Neural cell (in vitro differentiated cells): Measurements from ENCODE around the gene USP6NL. TPM values are rescaled to one million over a fixed set of nuclear protein-coding genes. Genes with fewer than 3 reads are reported as not detected.

Experiments used
- H2AFZ ChIP-seq: fragments of 200-600, 300-800 bp; sonication (generic), shearing (Covaris generic); 2 replicates; pipeline ENCODE4 v1.6.0; 2014; ENCODE audit warnings: low read depth, mild to moderate bottlenecking, antibody characterized with exemption, low read length, moderate library complexity
- H3F3A ChIP-seq: fragments of 200-600 bp; shearing (Covaris generic); 2 replicates; pipeline ENCODE4 v1.6.1; 2016; ENCODE audit warnings: mild to moderate bottlenecking, moderate library complexity, mixed read lengths, antibody characterized with exemption, low read length; ENCODE audit not compliant: insufficient read depth, poor library complexity, severe bottlenecking
- H3K27ac ChIP-seq: fragments of 200-600, 300-800 bp; sonication (generic), shearing (Covaris generic); 2 replicates; pipeline ENCODE4 v1.5.1; 2014; ENCODE audit warnings: mild to moderate bottlenecking, low read length, moderate library complexity
- H3K27me3 ChIP-seq: fragments of 300-800, 200-600 bp; sonication (generic), shearing (Covaris generic); 2 replicates; pipeline ENCODE4 v1.6.0; 2014; ENCODE audit warnings: mild to moderate bottlenecking, low read depth, low read length, moderate library complexity; ENCODE audit not compliant: insufficient read depth
- H3K36me3 ChIP-seq: fragments of 300-800, 200-600 bp; sonication (generic), shearing (Covaris generic); 2 replicates; pipeline ENCODE4 v1.5.1; 2014; ENCODE audit warnings: mild to moderate bottlenecking, antibody characterized with exemption, low read length, moderate library complexity; ENCODE audit not compliant: insufficient read depth
- H3K4me2 ChIP-seq: fragments of 300-800, 200-600 bp; sonication (generic), shearing (Covaris generic); 2 replicates; pipeline ENCODE4 v1.6.0; 2014; ENCODE audit warnings: mild to moderate bottlenecking, low read length
- H3K4me3 ChIP-seq: fragments of 300-800, 200-600 bp; sonication (generic), shearing (Covaris generic); 2 replicates; pipeline ENCODE4 v1.5.1; 2014; ENCODE audit warnings: mild to moderate bottlenecking, low read length, moderate library complexity
- H3K79me2 ChIP-seq: fragments of 200-600 bp; shearing (Covaris generic); replicated peaks from 2 replicates; pipeline ENCODE4 v1.6.0; 2014; ENCODE audit warnings: mild to moderate bottlenecking, low read length, moderate library complexity; ENCODE audit not compliant: insufficient read depth
- H3K9ac ChIP-seq: fragments of 300-800, 200-600 bp; sonication (generic), shearing (Covaris generic); 2 replicates; pipeline ENCODE4 v1.6.1; 2016; ENCODE audit warnings: mild to moderate bottlenecking, low read length, mixed read lengths
- H3K9me2 ChIP-seq: fragments of 200-600 bp; shearing (Covaris generic); 2 replicates; pipeline ENCODE4 v1.6.1; 2016; ENCODE audit warnings: mild to moderate bottlenecking, low read length, mixed read lengths; ENCODE audit not compliant: insufficient read depth
- H3K9me3 ChIP-seq: fragments of 200-600, 300-800 bp; sonication (generic), shearing (Covaris generic); 2 replicates; pipeline ENCODE4 v1.6.1; 2016; ENCODE audit warnings: mild to moderate bottlenecking, mixed run types, low read length, moderate library complexity, mixed read lengths
- H4K20me1 ChIP-seq: fragments of 200-600 bp; shearing (Covaris generic); 2 replicates; pipeline ENCODE4 v1.6.1; 2016; ENCODE audit warnings: mild to moderate bottlenecking, mixed run types; ENCODE audit not compliant: insufficient read depth
- CTCF ChIP-seq: fragments of 450-650 bp; IDR thresholded peaks from 2 replicates; pipeline ENCODE4 v1.5.1; 2014; ENCODE audit warnings: antibody characterized with exemption, mild to moderate bottlenecking, moderate library complexity; ENCODE audit not compliant: poor library complexity, severe bottlenecking
- EP300 ChIP-seq: fragments of 450-650 bp; conservative IDR thresholded peaks from 2 replicates; pipeline ENCODE4 v1.6.1; 2014; ENCODE audit warnings: antibody characterized with exemption, mild to moderate bottlenecking, moderate library complexity; ENCODE audit not compliant: poor library complexity, severe bottlenecking
- EZH2 ChIP-seq: fragments of 200-600, 300-800 bp; shearing (Covaris generic), sonication (generic); IDR thresholded peaks from 2 replicates; pipeline ENCODE4 v1.6.1; 2014; ENCODE audit warnings: antibody characterized with exemption, low read length, borderline replicate concordance, mild to moderate bottlenecking; ENCODE audit not compliant: insufficient read depth, poor library complexity, severe bottlenecking
- MXI1 ChIP-seq: fragments of 450-650 bp; conservative IDR thresholded peaks from 2 replicates; pipeline ENCODE4 v1.6.1; 2014; ENCODE audit warnings: antibody characterized with exemption, mild to moderate bottlenecking; ENCODE audit not compliant: poor library complexity, severe bottlenecking
- POLR2AphosphoS5 ChIP-seq: IDR thresholded peaks from 2 replicates; pipeline ENCODE4 v1.6.1; 2012
- RAD21 ChIP-seq: fragments of 450-650 bp; conservative IDR thresholded peaks from 2 replicates; pipeline ENCODE4 v1.6.1; 2014; ENCODE audit warnings: antibody characterized with exemption, mild to moderate bottlenecking, moderate library complexity
- SMC3 ChIP-seq: fragments of 450-650 bp; conservative IDR thresholded peaks from 2 replicates; pipeline ENCODE4 v1.6.1; 2014; ENCODE audit warnings: antibody characterized with exemption, mild to moderate bottlenecking, moderate library complexity; ENCODE audit not compliant: poor library complexity
- TAF1 ChIP-seq: IDR thresholded peaks from 2 replicates; pipeline ENCODE4 v1.6.1; 2012; ENCODE audit warnings: low read depth
- polyA plus RNA-seq: library from polyadenylated mRNA; depleted of rRNA; stranded (reverse); fragments of >200 nt; gene quantifications from 2 replicates; pipeline ENCODE4 v1.2.3, GENCODE V29; 2014
- TF ChIP-seq, protein P1 (sequence below): IDR thresholded peaks from 2 replicates; pipeline ENCODE4 v1.6.1; 2012; ENCODE audit warnings: borderline replicate concordance

USP6NL gene
- polyA plus RNA-seq, 1 donor from 2014 or later, result 39.9 TPM

GRCh38 chr10:11454160-11454559, 157.3 kb downstream of the USP6NL start:
- Histone ChIP-seq H3K9ac (no peak overlapping the region), H3K9me3 (no peaks in the 10 kb centered on the region), H3K4me2 (no peak overlapping the region), H3K79me2 (no peaks in the 10 kb centered on the region), H2AFZ (no peak overlapping the region), H4K20me1 (no peaks in the 10 kb centered on the region), H3K4me3 (no peak overlapping the region), H3K27me3 (no peaks in the 10 kb centered on the region), H3K27ac (no peak overlapping the region), H3K36me3 (peaks cover 3% of the 10 kb centered on the region), H3F3A (no peaks in the 10 kb centered on the region), H3K9me2 (no peaks in the 10 kb centered on the region)
- TF ChIP-seq TAF1 (no peak), CTCF (no peak), POLR2AphosphoS5 (no peak), EP300 (no peak), SMC3 (no peak), EZH2 (no peak), MXI1 (no peak), RAD21 (no peak)
- TF ChIP-seq, protein P1, sequence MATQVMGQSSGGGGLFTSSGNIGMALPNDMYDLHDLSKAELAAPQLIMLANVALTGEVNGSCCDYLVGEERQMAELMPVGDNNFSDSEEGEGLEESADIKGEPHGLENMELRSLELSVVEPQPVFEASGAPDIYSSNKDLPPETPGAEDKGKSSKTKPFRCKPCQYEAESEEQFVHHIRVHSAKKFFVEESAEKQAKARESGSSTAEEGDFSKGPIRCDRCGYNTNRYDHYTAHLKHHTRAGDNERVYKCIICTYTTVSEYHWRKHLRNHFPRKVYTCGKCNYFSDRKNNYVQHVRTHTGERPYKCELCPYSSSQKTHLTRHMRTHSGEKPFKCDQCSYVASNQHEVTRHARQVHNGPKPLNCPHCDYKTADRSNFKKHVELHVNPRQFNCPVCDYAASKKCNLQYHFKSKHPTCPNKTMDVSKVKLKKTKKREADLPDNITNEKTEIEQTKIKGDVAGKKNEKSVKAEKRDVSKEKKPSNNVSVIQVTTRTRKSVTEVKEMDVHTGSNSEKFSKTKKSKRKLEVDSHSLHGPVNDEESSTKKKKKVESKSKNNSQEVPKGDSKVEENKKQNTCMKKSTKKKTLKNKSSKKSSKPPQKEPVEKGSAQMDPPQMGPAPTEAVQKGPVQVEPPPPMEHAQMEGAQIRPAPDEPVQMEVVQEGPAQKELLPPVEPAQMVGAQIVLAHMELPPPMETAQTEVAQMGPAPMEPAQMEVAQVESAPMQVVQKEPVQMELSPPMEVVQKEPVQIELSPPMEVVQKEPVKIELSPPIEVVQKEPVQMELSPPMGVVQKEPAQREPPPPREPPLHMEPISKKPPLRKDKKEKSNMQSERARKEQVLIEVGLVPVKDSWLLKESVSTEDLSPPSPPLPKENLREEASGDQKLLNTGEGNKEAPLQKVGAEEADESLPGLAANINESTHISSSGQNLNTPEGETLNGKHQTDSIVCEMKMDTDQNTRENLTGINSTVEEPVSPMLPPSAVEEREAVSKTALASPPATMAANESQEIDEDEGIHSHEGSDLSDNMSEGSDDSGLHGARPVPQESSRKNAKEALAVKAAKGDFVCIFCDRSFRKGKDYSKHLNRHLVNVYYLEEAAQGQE, result no peak

DNA sequence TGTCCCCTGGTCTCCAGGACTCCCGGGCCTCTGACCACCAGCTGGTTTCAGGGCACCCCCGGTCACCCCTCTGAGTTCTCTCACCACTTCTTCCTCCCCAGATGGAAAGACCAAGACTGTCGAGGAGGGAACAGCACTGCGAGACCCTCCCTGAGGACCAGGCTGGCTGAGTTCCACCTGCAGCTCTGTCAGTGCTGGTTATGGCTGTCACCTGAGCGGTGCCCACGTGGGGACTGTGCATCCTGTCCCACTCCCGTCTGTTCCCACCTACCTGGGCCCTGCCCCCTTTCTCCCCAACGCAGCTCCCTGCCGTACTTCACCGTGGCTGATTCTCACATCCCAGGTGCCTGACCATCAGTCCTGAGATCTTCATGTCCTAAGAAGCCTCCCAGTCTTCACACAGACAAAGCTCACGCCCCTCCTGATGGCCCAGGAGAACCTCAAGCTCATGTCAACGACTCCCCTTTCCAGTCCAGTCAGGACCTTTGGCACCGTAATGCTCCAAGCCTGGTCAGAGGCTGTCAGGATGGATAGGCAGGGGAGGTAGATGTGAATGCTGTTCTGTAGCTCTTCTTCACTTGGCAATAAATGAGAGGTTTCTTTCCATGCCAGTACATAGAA, 159.7 kb downstream of the USP6NL start:
- Histone ChIP-seq H3K4me2 (no peak overlapping the region), H3K36me3 (no peaks in the 10 kb centered on the region), H3F3A (no peaks in the 10 kb centered on the region), H3K9me3 (no peaks in the 10 kb centered on the region), H3K27ac (no peak overlapping the region), H3K9me2 (no peaks in the 10 kb centered on the region), H2AFZ (no peak overlapping the region), H3K4me3 (no peak overlapping the region), H3K79me2 (no peaks in the 10 kb centered on the region), H3K27me3 (no peaks in the 10 kb centered on the region), H4K20me1 (no peaks in the 10 kb centered on the region), H3K9ac (no peak overlapping the region)
- TF ChIP-seq EZH2 (no peak), CTCF (no peak), POLR2AphosphoS5 (no peak), EP300 (no peak), TAF1 (no peak), RAD21 (no peak), SMC3 (no peak), MXI1 (no peak)
- TF ChIP-seq, protein P1, result no peak
